Activated CD4-positive, alpha-beta T cell treated with anti-CD3 and anti-CD28 coated beads, Interleukin-2, amount 50 U/mL, for 4 hours (primary cell): ENCODE data around the gene WDR54.
A peak's percentile ranks its signal among the peaks of the same experiment; 100 is the strongest.

Experiments used
- DNase-seq, 2 experiments: peaks; one replicate each; pipeline ENCODE4 v3.0.0-alpha.2; 2020

Gene WDR54, protein sequence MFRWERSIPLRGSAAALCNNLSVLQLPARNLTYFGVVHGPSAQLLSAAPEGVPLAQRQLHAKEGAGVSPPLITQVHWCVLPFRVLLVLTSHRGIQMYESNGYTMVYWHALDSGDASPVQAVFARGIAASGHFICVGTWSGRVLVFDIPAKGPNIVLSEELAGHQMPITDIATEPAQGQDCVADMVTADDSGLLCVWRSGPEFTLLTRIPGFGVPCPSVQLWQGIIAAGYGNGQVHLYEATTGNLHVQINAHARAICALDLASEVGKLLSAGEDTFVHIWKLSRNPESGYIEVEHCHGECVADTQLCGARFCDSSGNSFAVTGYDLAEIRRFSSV

DNA sequence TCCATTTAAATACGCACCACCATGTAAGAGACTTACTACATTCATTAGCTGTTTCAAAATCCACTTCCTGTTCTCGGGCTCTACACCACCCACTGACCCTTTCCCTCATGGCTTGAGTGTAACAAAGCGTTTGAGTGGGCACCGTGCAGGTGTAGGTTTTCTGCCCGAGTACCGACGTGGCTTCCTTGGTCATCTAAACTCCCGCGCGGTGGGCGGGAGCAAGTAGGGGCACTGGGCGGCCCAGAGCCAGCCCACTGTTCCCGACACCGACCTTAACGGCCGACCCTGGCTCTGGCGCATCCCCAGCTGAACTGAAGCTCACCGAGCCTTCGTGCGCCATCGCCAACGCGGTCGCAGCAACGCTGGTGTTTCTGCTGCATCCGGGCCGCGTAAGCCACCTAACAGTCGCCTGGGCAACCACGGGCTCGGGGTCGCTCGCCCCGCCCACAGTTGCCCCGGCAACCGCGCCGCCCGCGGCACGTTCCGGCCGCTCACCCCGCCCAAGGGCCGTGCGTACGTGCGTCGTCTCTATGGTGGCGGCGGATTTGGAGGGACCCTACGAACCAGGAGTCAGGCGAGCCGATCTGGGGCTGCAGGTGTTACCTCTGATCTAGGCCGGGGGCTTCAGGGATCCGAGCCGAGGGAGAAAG is at the start of gene WDR54, which contains the start of gene C2orf81:
Gene WDR54, plus strand, starts transcription at position 510 of the 650 bp plus-strand sequence. CDS start 424 bp downstream, outside the sequence.
Gene C2orf81, minus strand, starts transcription at position 399 of the 650 bp plus-strand sequence. Its CDS starts 59 bp downstream, at position 340.
- peak; percentile 85 to 86 for DNase-seq

DNA sequence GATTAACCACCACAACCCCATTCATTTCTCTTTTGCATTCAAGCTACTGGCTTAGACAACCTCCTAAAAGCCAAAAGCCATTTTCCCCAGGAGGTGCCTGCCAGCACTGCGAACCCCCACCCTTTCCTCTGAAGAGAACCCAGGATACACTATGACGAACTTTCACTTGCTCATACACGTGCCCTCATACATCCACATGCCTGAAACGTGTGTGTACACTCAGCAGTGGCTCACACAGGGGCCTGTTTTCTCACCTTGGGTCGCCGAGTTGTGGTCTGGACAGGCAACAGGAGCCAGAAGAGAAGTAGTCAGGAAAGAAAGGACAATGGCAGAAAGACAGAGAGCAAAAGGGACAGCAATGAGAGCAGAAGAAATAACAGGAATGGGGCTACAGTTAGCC is 48.9 kb upstream of the WDR54 start:
- DNase-seq, result no peak

DNA sequence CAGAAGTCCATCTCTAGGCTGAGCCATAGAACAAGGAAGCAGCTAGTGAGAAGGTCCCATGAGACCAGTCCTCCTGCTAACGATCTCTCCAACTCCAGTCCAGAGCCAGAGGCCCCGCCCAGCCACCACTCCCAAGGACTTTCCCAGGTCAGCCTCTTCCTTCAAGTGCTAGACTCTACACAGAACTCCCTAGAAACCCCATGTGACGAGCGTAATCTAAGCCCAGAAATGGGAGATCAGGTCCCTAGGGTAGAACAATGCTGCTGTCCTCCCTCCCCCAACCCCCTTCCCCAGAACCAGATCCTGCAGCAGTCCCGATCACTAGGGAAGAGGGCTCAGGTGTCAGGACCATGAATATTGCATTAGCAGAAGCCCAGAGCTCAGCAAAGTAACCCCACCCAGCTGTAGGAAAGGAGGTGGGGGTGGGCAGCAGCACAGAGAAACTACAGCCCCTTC is 48.3 kb upstream of the WDR54 start:
- no peak for DNase-seq

DNA sequence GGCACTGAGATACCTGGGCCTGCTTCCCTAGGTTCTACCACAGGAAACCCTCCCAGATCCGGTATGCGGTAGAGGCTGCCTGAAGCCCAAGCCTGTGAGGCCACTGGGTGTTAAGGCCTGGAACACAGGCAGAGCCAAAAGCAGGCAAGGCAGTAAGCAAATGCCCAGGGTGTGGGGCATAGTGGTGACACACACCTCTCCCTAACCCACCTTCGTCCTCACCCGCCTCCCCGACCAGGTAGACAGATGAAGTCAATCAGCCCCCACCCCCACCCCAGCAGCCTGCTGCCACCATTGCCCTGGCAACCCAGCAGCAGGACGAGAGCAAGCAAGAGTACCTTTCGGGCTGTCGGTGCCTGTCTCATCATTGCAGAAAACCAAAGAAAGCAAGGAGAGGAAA is 47.5 kb upstream of the WDR54 start:
- DNase-seq, result no peak

DNA sequence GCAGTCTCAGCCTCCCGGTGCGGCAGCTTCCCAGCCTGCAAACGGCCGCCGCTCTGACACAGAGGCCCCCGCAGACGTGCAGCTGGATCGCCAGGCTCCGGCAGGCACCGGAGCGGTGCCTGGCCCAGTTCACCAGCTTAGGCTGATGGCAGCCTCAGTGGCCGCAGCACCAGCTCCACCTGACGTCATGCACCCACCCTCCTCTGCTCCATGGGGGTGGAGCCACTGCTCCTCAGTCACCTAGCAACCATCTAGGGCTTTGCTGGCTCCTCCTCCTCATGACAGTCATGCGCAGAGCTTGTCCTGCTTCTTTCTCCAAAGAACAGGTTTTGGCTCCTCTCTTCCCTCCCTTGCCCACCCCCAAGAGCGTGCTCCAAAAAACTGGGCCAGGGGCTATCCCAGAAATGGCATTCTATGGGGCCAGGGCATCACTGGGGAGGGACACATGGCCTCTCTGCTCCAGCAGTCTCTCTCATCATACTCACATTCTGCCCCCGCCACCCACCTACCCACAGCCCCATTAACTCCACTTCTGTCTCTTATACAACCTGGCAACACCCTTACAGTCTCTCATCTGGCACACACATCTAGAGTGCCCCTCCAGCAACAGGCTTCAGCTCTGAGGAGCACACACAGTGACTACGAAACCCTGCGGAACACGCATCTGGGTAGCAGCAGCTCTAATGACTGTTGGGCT is 46.9 kb upstream of the WDR54 start:
- no peak for DNase-seq

DNA sequence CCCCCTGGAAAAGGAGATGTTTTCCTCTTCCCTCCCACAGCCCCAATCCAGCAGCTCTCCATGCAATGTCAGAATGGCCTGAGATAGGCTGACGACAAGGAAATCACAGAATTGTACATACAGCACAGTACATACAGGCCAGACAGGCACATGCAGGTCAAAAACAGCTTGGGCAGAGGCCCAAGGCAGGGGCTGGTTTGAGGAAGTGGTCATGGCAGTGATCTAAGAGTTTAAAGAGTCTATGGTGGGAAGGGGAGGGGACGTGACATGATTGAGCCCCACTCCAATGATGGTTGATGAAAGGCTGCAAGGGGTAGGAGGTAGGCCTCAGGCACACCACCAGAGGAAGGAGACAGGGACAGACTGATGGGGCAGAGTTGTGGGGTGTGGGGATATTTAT is 45.7 kb upstream of the WDR54 start:
- no peak for DNase-seq

DNA sequence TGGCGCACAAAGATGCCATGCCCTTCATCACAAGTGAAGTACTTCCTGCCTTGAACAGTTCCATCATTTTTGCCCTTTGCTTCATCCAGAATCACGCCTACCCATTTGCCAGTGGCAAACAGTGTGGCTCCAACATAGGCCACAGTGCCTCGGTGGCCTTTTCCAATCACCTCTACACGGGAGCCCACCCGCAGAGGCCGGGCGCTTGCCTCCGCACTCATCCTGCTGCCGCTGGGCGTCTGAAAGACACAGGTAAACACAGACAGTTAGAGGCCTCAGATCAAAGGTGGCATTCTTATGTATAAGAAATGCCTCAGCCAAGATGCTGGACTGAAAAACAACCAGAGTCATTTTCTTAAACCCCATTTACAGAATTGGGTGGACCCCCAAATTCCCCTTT is 43.5 kb upstream of the WDR54 start:
- no peak for DNase-seq

DNA sequence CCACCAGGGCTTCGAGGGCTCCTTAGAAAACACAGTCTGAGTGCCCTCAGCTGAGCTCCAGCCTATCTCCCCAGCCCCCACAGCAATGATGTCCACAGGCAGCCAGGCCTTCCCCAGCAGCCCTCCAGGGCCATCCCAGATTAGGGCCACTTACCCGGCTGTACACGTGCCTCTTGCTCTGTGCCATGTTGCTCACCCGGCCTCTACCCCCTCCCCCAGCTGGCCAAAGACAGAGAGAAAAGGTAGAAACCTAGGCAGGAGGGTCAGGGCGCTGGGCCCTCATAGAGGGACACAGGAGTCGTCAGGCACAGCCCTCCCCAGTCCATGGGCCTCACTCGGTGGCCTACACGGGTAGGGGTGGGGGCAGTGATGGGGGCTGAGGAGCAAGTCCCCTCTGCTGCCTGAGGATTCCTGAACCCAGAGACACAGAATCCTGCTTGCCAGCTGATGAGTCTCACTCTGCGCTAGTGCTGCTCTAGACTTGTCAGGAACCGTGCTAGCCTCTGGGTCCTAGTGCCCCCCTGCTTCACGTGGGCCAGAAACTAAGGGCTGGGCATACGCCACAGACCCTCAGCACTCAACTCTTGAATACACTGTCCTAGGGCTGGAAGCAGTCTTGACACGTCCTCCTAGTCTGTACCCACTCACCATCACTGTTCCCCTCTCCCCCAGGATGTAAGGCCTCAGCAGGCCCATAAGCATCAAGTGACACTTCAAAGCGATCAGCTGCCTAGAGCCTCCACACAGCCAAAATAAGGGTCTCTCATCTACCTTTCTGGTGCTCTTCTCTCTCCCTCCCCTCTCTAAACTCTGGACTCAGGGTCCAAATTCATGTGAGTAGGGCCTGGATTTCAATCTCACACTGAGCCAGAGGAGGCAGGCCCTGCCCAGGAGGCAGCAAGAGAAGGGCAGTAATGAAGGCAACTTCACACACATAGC is 41.4 kb upstream of the WDR54 start, which contains the start of gene DCTN1:
Gene DCTN1, minus strand, starts transcription at position 461 of the 939 bp plus-strand sequence. Its CDS starts 274 bp downstream, at position 187.
- DNase-seq, result peak in 1 of 2 experiments; percentile 7

DNA sequence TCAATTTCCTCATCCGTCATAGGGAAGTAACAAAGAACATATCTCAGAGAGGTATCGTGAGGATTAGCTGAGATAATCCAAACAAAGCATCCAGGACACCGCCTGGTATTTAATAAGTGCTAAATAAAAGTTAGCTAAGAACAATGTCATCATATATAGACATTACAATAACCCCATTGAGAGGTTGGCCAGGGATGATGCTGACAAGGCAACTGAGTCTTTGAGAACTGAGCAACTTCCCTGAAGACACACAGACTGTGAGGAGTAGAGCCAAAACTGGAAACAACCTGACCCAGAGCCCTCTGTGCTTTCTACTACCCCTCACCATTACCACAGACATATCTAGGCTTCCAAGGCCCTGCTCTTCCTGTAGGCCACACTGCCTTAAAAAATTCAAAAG is 39.8 kb upstream of the WDR54 start:
- no peak for DNase-seq

DNA sequence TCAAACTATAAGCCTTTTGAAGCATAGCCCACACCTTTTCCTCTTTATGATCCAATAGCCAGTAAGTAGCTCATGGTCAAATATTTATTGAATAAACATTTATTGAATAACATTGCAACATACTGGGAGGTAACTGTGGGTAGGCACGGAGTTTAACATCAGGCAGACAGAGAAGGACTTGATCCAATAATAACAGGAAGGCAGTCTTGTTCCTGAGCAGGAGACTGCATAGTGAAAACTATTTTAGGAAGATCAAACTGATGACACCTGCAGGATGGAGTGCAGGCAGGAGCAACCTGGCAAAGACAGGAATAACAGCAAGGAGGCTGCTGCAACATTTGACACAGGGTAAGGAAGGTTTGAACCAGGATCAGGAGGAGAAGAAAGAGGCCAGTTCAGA is 38.3 kb upstream of the WDR54 start:
- DNase-seq, result no peak

DNA sequence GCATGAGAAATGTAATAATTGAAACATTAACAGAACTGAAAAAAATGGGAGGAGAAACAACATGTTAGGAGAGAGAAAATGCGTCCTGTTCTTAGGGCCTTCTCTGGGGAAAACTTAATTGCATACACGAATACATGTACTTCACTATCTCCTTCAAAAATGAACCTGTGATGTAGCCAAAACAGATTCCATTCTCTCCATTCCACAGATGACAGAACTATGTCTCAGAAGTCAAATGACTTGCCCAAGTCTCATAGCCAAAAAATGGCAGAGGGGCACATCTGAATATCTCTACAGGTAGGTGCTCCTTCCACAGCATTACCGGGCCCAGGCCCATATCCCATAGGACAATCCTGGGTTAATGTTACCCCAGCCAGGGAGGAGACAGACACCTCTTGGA is 37.5 kb upstream of the WDR54 start:
- DNase-seq, result no peak

DNA sequence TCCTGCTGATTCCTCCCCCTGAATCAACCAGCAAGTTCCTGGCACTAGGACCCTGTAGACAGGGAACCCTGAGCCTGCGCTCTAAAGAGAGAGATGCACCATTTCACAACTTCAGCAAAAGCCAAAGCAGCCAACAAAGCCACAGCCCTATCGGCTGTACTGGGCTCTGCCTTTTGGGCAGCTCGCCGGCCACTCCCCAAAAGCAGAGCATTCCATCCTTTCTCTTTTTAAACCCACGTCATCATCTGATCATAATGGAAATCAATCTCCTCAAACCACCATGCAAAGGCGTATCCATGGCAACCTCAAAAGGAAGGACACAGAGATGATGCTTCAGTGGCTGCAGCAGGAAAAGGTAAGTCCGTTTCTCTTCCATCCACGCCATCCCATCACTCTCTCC is 36.1 kb upstream of the WDR54 start:
- no peak for DNase-seq

DNA sequence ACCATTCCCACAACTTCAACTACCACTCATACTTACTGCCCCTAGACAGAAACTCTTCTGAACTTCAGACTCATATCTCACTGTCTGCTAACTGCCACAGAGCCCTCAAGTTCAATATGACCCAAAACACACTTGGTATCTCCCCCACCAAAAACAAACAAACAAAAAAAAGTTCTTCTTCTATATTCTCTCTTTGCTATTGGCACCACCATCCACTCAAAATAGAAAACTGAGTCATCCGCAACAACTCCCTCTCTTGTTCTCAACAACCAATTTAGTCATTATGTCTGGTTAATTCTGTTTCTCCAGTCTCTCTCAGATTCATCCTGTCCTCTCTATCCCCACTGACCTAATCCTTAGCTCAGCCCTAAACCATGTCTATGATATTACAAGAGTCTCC is 34.2 kb upstream of the WDR54 start:
- no peak for DNase-seq

DNA sequence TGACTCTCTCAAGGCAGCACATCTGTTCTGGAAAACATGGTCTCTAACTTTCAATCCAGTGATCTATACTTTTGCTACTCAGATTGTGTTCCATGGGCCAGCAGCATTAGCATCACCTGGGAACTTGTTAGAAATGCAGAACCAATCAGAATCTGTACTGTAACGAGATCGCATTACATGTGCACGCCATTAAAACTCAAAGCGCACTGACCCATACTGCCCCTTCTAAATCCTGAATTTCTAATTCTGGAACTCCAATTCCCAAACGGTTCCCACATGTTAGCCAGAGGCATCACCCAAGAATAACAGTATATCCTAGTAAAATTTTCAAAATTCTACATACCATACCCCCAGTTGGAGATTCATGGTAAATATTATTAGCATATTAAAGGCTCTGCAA is 30.9 kb upstream of the WDR54 start:
- no peak for DNase-seq

DNA sequence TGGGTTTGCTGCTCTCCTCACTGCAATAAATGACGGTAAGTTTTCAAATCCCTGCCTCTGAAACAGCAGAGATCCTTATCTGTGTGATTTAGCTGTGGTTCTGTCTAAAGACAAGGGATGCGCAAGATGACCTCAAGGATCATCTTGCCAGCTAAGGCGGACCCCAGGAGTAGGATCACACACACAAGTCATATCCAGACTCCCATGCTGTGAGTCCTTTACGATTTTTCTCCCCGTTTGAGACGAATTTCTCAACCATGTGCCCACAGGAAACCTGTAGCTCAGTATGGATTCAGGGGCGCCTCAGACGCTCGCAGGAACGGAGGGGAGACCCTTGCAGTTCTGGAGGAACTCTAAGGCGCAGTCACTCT is 30.3 kb upstream of the WDR54 start:
- DNase-seq, result no peak

DNA sequence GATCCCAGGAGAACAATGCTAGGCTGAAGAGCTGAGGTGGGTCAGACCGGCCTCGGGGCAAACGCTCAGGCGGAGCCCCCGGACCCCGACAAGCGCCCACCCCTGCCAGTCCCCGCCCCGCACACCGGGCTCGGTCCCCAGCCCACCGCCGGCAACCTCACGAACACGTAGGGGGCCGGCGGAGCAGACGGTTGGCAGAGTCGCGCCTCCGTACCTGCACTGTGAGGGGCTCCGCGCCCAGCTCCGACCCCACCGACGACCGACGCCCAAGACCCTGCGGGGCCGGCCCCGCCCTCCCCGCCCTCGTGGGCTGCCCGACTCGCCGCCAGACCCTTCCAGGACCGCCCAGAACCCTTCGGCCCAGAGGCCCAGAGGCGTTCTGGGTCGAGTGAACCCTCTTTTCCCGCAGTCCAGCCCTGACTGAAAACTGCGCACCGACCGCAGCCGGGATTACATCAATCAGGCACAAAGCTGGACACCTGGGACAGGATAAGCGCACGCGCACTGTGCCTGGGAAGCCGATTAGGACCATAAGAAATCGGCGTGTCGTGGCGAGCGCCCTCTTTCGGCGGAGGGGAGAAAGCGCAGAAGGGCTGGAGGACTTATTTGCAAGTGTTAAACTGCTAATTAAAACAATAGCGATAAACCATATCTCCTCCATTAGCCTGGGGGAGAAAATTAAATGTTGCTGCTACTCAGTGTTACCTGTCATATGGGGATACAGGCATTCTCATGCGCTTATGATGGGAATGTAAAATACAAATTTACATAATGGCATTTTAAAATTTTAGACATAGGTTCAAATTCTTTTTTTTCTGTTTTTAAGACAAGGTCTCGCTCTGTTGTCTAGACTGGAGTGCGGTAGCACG is 29.7 kb upstream of the WDR54 start:
- DNase-seq, result peak; percentile 94 to 95

DNA sequence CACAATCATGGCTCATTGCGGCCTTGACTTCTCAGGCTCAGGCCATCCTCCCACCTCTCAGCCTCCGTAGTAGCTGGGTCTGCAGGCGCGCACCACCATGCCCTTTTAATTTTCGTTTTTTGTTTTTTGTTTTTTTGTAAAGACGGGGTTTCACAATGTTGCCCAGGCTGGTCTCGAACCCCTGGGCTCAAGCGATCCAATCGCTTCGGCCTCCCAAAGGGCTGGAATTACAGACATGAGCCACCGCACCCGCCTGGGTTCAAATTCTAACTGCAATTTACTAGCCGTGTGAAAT is 29.1 kb upstream of the WDR54 start:
- no peak for DNase-seq

DNA sequence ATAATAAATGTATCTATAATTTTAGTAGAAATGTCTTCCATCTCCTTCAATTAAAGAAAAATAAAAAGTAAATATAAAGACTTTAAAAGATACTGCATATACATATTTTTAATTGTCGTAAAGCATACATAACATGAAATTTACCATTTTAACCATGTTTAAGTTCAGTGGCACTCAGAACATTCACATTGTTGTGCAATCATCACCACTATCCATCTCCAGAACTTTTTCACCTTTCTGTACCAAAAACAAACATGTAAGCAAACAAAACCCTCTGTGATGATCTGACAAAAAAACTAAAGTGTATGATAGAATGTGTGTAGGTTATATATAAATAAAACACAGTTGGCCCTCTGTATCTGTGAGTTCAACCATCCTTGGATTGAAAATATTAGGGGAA is 28.0 kb upstream of the WDR54 start:
- no peak for DNase-seq

DNA sequence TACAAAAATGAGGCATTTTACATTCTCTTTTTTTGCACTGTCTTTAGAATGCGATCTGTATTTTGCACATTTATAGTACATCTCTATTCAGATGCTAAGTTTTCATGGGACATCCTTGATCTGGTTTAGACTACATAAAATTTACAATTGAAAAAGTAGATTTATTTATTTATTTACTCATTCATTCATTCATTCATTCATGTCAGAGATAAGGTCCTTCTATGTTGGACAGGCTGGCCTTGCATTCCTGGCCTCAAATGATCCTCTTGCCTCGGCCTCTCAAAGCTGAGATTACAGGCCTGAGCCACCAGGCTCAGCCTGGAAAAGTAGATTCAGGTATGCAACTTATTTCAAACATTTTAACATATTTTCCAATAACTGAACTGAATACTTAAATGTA is 25.4 kb upstream of the WDR54 start:
- no peak for DNase-seq

DNA sequence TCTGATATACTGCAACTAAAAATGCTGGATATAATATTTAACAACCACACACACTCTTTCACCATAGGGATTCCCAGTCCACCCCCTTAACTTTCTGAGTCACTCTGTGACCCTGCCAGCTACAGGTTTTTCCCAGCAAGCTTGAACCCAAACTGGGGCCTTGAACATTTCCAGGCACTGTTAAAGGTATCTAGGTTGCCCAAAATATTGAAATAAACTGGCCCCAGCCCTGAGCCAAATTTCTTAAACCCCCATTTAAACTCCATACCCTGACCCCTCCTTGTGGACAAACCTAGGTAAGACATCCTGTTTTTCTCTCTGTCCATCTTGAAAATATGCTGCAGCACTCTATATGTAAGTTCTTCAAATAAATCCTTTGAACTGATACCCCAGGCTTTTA is 21.7 kb upstream of the WDR54 start:
- DNase-seq, result no peak

DNA sequence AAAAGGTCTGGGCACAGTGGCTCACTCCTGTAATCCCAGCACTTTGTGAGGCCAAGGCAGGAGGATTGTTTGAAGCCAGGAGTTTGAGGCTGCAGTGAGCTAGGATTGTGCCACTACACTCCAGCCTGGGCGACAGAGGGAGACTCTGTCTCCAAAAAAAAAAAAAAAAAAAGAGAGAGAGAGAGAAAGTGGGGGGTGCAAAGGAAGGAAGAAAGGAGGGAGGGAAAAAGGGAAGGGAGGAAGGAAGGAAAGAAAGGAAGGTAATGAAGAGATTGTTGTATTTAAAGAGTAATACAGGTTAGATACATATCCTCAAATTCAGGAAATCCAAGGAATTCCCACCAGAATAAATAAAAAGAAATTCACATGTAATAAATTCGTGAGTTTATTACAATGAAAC is 19.6 kb upstream of the WDR54 start:
- DNase-seq, result no peak

DNA sequence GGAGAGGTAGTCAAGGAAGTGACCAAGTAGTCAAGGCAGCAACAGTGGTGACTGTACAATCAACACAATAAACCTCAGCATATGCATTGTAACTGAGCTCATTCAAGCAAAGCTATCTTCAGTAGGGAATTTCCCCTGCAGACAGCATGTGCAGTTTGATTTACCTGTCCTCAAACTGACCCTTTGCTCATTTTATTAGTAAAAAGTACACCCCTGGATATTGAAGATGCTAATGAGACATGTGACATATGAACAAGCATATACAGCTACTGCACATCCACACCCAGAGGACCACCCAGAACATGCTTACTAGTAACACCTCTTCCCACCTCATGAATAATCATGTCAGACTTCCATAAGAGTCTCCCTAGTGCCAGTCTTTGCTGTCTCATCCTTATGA is 15.5 kb upstream of the WDR54 start:
- DNase-seq, result no peak
